AG10803 (cell line): ENCODE results near the gene ANKRD63.

Experiments
- DNase-seq: peaks from one replicate; pipeline ENCODE4 v3.0.0; 2010; ENCODE audit warnings: low read depth
- H3K4me3 ChIP-seq: 2 replicates; pipeline ENCODE4 v1.5.1; 2011; ENCODE audit warnings: mild to moderate bottlenecking, low read length, control low read depth
- TF ChIP-seq, protein P1 (sequence below): conservative IDR thresholded peaks from 2 replicates; pipeline ENCODE4 v1.5.1; 2011; ENCODE audit warnings: mild to moderate bottlenecking, low read length, control low read depth, inconsistent platforms

Gene ANKRD63

DNA sequence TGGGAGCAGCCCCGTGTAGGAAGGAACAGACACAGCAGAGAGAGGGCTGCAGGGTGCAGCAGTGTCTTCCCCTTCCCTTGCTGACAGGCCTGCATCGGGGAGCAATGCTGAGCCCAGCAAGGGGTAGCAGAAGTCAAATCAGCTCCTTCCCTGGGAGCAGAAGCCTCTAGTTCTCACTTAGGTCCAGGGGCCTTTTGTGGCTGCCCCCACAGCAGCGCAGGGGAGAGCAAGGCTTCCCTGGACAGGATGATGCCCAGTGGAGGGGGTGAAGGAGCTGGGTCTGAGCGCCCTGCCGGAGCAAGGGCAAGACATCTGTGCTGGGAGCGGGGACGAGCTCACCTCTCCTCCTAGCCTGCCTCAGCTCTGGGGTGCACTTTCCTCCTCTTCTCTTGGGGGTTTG, 24.0 kb upstream of the ANKRD63 start:
- no peak for DNase-seq
- H3K4me3 ChIP-seq, result no peak overlapping the region
- TF ChIP-seq, protein P1, sequence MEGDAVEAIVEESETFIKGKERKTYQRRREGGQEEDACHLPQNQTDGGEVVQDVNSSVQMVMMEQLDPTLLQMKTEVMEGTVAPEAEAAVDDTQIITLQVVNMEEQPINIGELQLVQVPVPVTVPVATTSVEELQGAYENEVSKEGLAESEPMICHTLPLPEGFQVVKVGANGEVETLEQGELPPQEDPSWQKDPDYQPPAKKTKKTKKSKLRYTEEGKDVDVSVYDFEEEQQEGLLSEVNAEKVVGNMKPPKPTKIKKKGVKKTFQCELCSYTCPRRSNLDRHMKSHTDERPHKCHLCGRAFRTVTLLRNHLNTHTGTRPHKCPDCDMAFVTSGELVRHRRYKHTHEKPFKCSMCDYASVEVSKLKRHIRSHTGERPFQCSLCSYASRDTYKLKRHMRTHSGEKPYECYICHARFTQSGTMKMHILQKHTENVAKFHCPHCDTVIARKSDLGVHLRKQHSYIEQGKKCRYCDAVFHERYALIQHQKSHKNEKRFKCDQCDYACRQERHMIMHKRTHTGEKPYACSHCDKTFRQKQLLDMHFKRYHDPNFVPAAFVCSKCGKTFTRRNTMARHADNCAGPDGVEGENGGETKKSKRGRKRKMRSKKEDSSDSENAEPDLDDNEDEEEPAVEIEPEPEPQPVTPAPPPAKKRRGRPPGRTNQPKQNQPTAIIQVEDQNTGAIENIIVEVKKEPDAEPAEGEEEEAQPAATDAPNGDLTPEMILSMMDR, result no peak

- DNase-seq, result no peak
- TF ChIP-seq, protein P1, result no peak
- H3K4me3 ChIP-seq, result no peak overlapping the region
Observed at GRCh38 chr15:40306371-40306770, 23.5 kb upstream of the ANKRD63 start.

DNA sequence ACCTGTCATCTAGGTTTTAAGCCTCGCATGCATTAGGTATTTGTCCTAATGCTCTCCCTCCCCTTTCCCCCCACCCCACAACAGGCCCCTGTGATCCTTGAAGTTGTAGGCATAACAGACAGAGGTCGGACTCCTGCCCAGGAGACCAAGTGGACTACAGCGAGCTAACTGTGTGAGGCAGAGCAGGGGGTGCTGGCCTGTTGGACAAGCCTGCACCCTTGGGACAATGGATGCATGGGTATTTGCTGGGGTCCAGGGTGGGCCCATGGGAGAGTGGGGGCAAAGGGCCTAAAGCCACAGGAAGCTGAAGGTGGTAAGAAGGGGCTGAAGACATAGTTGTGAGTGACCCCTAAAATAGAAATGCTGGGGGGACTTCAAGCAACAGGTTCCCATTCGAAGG, 22.4 kb upstream of the ANKRD63 start:
- DNase-seq, result no peak
- H3K4me3 ChIP-seq, result no peak overlapping the region
- TF ChIP-seq, protein P1, result no peak

GRCh38 chr15:40303576-40303975, 20.7 kb upstream of the ANKRD63 start:
- no peak overlapping the region for H3K4me3 ChIP-seq
- TF ChIP-seq, protein P1, result no peak
- DNase-seq, result no peak

GRCh38 chr15:40302981-40303380, 20.1 kb upstream of the ANKRD63 start:
- no peak overlapping the region for H3K4me3 ChIP-seq
- TF ChIP-seq, protein P1, result no peak
- DNase-seq, result no peak

GRCh38 chr15:40302288-40302886, 19.5 kb upstream of the ANKRD63 start:
- no peak for DNase-seq
- TF ChIP-seq, protein P1, result no peak
- H3K4me3 ChIP-seq, result no peak overlapping the region

GRCh38 chr15:40301467-40302179, 18.8 kb upstream of the ANKRD63 start:
- DNase-seq, result no peak
- no peak overlapping the region for H3K4me3 ChIP-seq
- TF ChIP-seq, protein P1, result no peak
